ENCODE results near the gene SCUBE1.

- TF ChIP-seq POLR2A (IDR thresholded peaks at IDR 0.05) = peak; percentile 26 to 72
- no peak for TF ChIP-seq CTCF (IDR thresholded peaks at IDR 0.05)
These were observed 156.7 kb downstream of the SCUBE1 start, which contains the start of gene TTLL12 for GRCh38 chr22:43186272-43187170.

All from thyroid gland (tissue), 4 donors.